Heart left ventricle (tissue), 16 donors: ENCODE results near the gene ALPL. TPM values are rescaled to one million over a fixed set of nuclear protein-coding genes. Genes with fewer than 3 reads are reported as not detected.
A peak's percentile ranks its signal among the peaks of the same experiment; 100 is the strongest.

Experiments
- ATAC-seq, 4 donors: fragments of 200-7000 bp; cut with Tn5 transposase; one replicate each; pipeline ENCODE4 v1.9.1; 2020 to 2022; ENCODE audit warnings: moderate library complexity in 4 of 4, mild to moderate bottlenecking in 3 of 4, moderate number of reproducible peaks in 1 of 4
- DNase-seq, 5 donors: peaks; one replicate each; pipeline ENCODE4 v3.0.0-alpha.2; 2020
- H3K27ac ChIP-seq, 12 donors: fragments of 200-600 bp; sonication (generic) in 4 of 12; one replicate each; pipeline versions ENCODE4 v1.5.0 to v1.8.0; 2016 to 2022; ENCODE audit warnings: mild to moderate bottlenecking in 2 of 12
- H3K27me3 ChIP-seq, 9 donors: fragments of 200-600 bp; sonication (generic) in 2 of 9; one replicate each; pipeline versions ENCODE4 v1.5.1 to v1.8.0; 2016 to 2022; ENCODE audit warnings: mild to moderate bottlenecking in 3 of 9
- H3K36me3 ChIP-seq, 9 donors: fragments of 200-600 bp; sonication (generic) in 2 of 9; one replicate each; pipeline versions ENCODE4 v1.5.0 to v1.8.0; 2018 to 2022; ENCODE audit warnings: mild to moderate bottlenecking in 2 of 9
- H3K4me1 ChIP-seq, 12 donors: fragments of 200-600 bp; sonication (generic) in 4 of 12; one replicate each; pipeline versions ENCODE4 v1.5.0 to v1.8.0; 2016 to 2022; ENCODE audit warnings: mild to moderate bottlenecking in 3 of 12
- H3K4me3 ChIP-seq, 12 donors: fragments of 200-600 bp; sonication (generic) in 4 of 12; one replicate each; pipeline versions ENCODE4 v1.5.0 to v1.8.0; 2017 to 2022; ENCODE audit warnings: mild to moderate bottlenecking in 9 of 12, moderate library complexity in 4 of 12
- H3K9me3 ChIP-seq, 12 donors: fragments of 200-600 bp; sonication (generic) in 4 of 12; one replicate each; pipeline versions ENCODE4 v1.5.0 to v1.8.0; 2016 to 2022; ENCODE audit warnings: mild to moderate bottlenecking in 1 of 12
- POLR2A ChIP-seq, 2 donors: fragments of 450-650 bp; IDR thresholded peaks; one replicate each; pipeline ENCODE4 v1.6.1; 2017; ENCODE audit warnings: antibody characterized with exemption in 2 of 2, mild to moderate bottlenecking in 2 of 2, moderate library complexity in 2 of 2
- WGBS, 4 donors: extraction: QIAGEN DNeasy Blood & Tissue Kit in 2 of 4; methylation state at CpG; one replicate each; pipeline versions ENCODE4 v1.1.5 to v1.1.7; 2013 to 2018; 5-methylcytosine and 5-hydroxymethylcytosine counted together
- intact Hi-C, 10 donors: fragments of 100-400 bp; cut with DNase I; formaldehyde crosslinking; loops; one replicate each; pipeline versions ENCODE4 v1.11.1 to v1.14.2; 2022
- polyA plus RNA-seq, 2 donors: library from polyadenylated mRNA; stranded (reverse); fragments of 200-250 nt; gene quantifications; one replicate each; pipeline ENCODE4 v1.2.3, GENCODE V29; 2013
- total RNA-seq, 9 donors: library from RNA; depleted of rRNA in 2 of 9; stranded (reverse); fragments of >200 nt in 2 of 9; fragmentation: NEBNext Ultra II Directional in 3 of 9; extraction: Animal tissue kit (Norgen Biotek cat#: 25700) in 3 of 9; gene quantifications; one replicate each; pipeline versions ENCODE4 v1.1.0 to v1.2.4, GENCODE V29; 2016 to 2023
- TF ChIP-seq, protein P1 (sequence below), 12 donors: fragments of 200-600 bp; sonication (generic) in 4 of 12; IDR thresholded peaks; one replicate each; pipeline versions ENCODE4 v1.5.0 to v1.8.0; 2018 to 2022; ENCODE audit warnings: antibody characterized with exemption in 12 of 12, mild to moderate bottlenecking in 5 of 12
- donor health status: ischemic (EF 13 %, LVEDD 7.1; RV severe dilation, severe dysfunction).
- donor health status: healthy with polysubstance abuse.
- donor health status: DM: no; HTN: yes; CAD: no.
- donor health status: DM: no; HTN: no; CAD: no.
- donor health status: ischemic (EF 25% LVEDD 6.9; RV normal size, moderate dysfunction).
- donor health status: ischemic (EF 25% LVEDD 5.7; RV mildly dilated, moderate dysfunction).
- donor health status: healthy.
- donor health status: DM: yes; HTN: yes; CAD: no.
- donor health status: ischemic (EF 35%, LVEDD 5.7; RV mildly dilated, moderate dysfunction).
- donor health status: nonischemic (EF 11% LVEDD 7.7; RV severe dilation, severe dysfunction).
- donor health status: DM: yes; HTN: yes; CAD: no.
- donor health status: PGD.
- donor health status: ischemic (EF 29% LVEDD 5.4; RV normal size, mild dysfunction).
- donor health status: nonischemic (EF 23%, LVEDD 6.1; RV moderate dilation, normal function).

ALPL gene
- total and polyA plus RNA-seq, 11 donors = 6.3 to 45.8 (median 12.3) TPM

- 72 to 81% (median 76%) methylated on average over 5 of the region's 5 CpGs for WGBS, 4 donors
- no peaks in the 10 kb centered on the region for H3K36me3 ChIP-seq
- DNase-seq (peak in 1 of 5 donors; percentile 4), ATAC-seq (no peak)
- H3K4me3 ChIP-seq = no peak overlapping the region
- intact Hi-C loops = no loop called here
- peaks cover 0 to 4% (median 0%) of the 10 kb centered on the region in 9 donors for H3K27me3 ChIP-seq
- H3K27ac ChIP-seq = no peak overlapping the region
- H3K4me1 ChIP-seq = peaks cover 0 to 28% (median 15%) of the 10 kb centered on the region in 12 donors
- no peaks in the 10 kb centered on the region for H3K9me3 ChIP-seq
- no peak for TF ChIP-seq POLR2A (IDR thresholded peaks at IDR 0.05)
- TF ChIP-seq, protein P1, sequence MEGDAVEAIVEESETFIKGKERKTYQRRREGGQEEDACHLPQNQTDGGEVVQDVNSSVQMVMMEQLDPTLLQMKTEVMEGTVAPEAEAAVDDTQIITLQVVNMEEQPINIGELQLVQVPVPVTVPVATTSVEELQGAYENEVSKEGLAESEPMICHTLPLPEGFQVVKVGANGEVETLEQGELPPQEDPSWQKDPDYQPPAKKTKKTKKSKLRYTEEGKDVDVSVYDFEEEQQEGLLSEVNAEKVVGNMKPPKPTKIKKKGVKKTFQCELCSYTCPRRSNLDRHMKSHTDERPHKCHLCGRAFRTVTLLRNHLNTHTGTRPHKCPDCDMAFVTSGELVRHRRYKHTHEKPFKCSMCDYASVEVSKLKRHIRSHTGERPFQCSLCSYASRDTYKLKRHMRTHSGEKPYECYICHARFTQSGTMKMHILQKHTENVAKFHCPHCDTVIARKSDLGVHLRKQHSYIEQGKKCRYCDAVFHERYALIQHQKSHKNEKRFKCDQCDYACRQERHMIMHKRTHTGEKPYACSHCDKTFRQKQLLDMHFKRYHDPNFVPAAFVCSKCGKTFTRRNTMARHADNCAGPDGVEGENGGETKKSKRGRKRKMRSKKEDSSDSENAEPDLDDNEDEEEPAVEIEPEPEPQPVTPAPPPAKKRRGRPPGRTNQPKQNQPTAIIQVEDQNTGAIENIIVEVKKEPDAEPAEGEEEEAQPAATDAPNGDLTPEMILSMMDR (IDR thresholded peaks at IDR 0.05) = no peak
Observed at GRCh38 chr1:21550097-21550496, 40.9 kb downstream of the ALPL start.

DNA sequence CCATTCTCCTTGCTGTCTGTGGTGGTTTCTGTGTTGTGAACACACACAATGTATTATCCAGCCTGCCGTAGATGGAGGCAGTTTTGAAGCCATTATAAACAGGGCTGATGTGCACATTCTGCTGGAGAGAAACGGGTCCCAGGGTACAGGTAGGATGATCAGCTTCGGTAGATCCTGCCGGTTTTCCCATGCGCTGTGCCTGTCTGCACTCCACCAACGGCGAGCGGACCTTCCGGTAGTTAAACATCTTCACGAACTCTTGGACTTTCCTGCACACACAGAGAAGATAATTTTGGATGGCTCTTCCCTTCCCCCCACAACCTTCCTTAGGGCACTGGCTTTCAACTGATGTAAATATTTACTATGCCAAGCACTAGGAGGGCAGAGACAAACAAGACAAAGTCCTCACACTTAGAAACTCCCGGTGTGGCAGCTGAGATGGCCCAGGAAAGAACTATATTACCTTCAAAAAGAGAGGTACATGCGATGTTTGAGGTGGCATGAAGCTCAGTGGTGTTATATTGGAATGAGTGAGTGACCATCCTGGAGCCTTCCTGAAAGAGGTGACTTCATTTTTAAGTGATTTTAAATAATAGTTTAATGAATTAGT lies 41.7 kb downstream of the ALPL start:
- Histone ChIP-seq H3K36me3 (no peaks in the 10 kb centered on the region), H3K4me1 (peaks cover 0 to 24% (median 15%) of the 10 kb centered on the region in 12 donors), H3K9me3 (no peaks in the 10 kb centered on the region), H3K27ac (no peak overlapping the region), H3K27me3 (peaks cover 0 to 4% (median 0%) of the 10 kb centered on the region in 9 donors), H3K4me3 (no peak overlapping the region)
- intact Hi-C loops = no loop called here
- no peak for TF ChIP-seq POLR2A (IDR thresholded peaks at IDR 0.05)
- TF ChIP-seq, protein P1 (IDR thresholded peaks at IDR 0.05) = no peak
- DNase-seq = peak in 1 of 5 donors; percentile 16
- ATAC-seq = no peak
- 76 to 86% (median 84%) methylated on average over 12 of the region's 12 CpGs for WGBS, 4 donors

DNA sequence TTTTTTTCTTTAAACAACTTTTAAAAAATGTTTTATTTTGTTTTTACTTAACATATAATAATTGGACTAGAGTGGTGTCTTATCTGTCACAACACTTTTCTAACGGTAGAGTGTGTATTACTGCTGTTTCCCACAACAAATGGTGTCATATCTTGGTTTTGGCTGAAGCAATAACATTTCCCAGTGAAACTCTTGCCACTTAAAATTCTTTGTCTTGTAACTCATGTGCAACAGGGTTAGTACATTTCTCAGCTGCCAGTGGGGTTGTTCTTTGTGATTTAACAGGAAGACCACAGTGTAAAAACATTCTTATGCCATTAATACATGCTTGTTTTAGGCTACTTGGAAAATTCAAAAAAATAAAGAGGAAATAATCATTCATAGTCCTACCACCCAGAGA lies 43.5 kb downstream of the ALPL start:
- H3K9me3 ChIP-seq = no peaks in the 10 kb centered on the region
- no peak overlapping the region for H3K4me3 ChIP-seq
- DNase-seq (peak in 1 of 5 donors; percentile 8), ATAC-seq (peak; percentile 81 to 88 (median 84))
- H3K27me3 ChIP-seq = peaks cover 0 to 4% (median 0%) of the 10 kb centered on the region in 9 donors
- intact Hi-C loops = no loop called here
- peak overlapping the region in 11 of 12 donors; percentile 1 to 81 (median 54) for H3K27ac ChIP-seq
- WGBS, 4 donors = 4 to 21% (median 12%) methylated on average over 1 of the region's 1 CpG
- H3K4me1 ChIP-seq = peaks cover 0 to 19% (median 11%) of the 10 kb centered on the region in 12 donors
- H3K36me3 ChIP-seq = no peaks in the 10 kb centered on the region
- TF ChIP-seq, protein P1 (IDR thresholded peaks at IDR 0.05) = no peak
- no peak for TF ChIP-seq POLR2A (IDR thresholded peaks at IDR 0.05)

DNA sequence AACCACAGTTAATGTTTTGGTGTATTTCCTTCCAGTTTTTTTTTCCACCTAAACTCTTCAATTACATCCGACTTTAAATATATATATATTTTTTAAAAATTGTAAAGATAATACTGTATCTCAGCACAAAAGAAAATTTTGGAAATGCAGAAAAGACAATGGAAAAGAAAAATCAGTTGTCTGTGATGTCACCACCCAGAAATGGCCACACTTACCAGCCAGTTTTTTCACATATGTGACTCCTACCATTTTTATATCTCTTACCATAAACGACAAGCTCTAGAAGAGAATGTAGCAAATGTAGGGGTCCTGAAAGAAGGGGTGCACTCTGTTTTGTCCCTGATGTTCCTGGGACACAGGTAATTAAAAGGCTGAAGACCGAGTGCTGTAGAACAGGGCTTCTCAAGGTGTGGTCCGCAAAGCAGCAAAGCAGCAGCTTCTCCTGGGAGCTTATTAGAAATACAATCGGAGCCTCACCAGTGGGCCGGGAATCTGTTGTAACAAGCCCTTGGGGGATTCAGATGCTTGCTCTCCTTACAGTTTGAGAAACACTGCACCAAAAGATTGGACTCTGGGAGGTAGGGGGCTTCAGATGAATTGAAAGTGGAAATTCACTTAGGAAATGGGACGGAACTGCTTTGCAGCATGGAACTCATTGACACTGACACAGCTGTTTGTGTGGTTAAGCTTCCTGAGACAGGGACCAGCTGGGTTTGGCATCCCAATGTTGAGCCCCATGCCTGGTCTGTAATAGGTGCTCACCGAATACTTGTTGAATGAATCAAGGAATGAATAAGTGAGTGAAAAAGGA lies 44.1 kb downstream of the ALPL start:
- Histone ChIP-seq H3K9me3 (no peaks in the 10 kb centered on the region), H3K4me3 (no peak overlapping the region), H3K27ac (peak overlapping the region in 11 of 12 donors; percentile 1 to 81 (median 54)), H3K36me3 (no peaks in the 10 kb centered on the region), H3K4me1 (peaks cover 0 to 19% (median 11%) of the 10 kb centered on the region in 12 donors), H3K27me3 (peaks cover 0 to 4% (median 0%) of the 10 kb centered on the region in 9 donors)
- intact Hi-C loops = no loop called here
- ATAC-seq (peak in 1 of 4 donors; percentile 54), DNase-seq (peak in 1 of 5 donors; percentile 1)
- TF ChIP-seq POLR2A (IDR thresholded peaks at IDR 0.05) = no peak
- TF ChIP-seq, protein P1 (IDR thresholded peaks at IDR 0.05) = no peak
- 47 to 54% (median 50%) methylated on average over 8 of the region's 8 CpGs for WGBS, 4 donors
